ENCODE results near the gene ZNF219. TPM values are rescaled to one million over a fixed set of nuclear protein-coding genes. Genes with fewer than 3 reads are reported as not detected.

ZNF219 gene
- total and polyA plus RNA-seq, 2 of the 13 experiments (the other 11 are each of a cell fraction or from before 2014, with no cell fraction given) = 34.5 to 36.6 TPM

GRCh38 chr14:21054123-21054767 is 44.2 kb downstream of the ZNF219 start (continued):
- TF ChIP-seq ZBTB49 (CRISPR knock-in tag; IDR thresholded peaks at IDR 0.05; ENCODE audit: borderline replicate concordance) = no peak
- TF ChIP-seq ATAD3A (CRISPR knock-in tag; IDR thresholded peaks at IDR 0.05) = no peak
- TF ChIP-seq TBP (CRISPR knock-in tag; IDR thresholded peaks at IDR 0.05) = no peak; the same call in 1 of the 2 replicates
- TF ChIP-seq ZNF646 (CRISPR knock-in tag; IDR thresholded peaks at IDR 0.05) = no peak
- TF ChIP-seq NFKBIZ (CRISPR knock-in tag; IDR thresholded peaks at IDR 0.05) = no peak; the same call in 1 of the 2 replicates
- no peak for TF ChIP-seq ZNF75D (CRISPR knock-in tag; IDR thresholded peaks at IDR 0.05; ENCODE audit: borderline replicate concordance)
- TF ChIP-seq MIXL1 (CRISPR knock-in tag; IDR thresholded peaks at IDR 0.05) = peak; percentile 100
- 0 out of 2 replicates have a peak, but pooled peaks have one; percentile 41 for TF ChIP-seq MTA1 (CRISPR knock-in tag; IDR thresholded peaks at IDR 0.05; ENCODE audit: borderline replicate concordance)
- no peak for TF ChIP-seq ZNF546 (CRISPR knock-in tag; conservative IDR thresholded peaks at IDR 0.05)
- no peak for TF ChIP-seq PHF5A (CRISPR knock-in tag; IDR thresholded peaks at IDR 0.05; ENCODE audit: low read depth, unreplicated experiment)
- TF ChIP-seq PHF20 (CRISPR knock-in tag; IDR thresholded peaks at IDR 0.05) = no peak
- TF ChIP-seq ZBTB14 (CRISPR knock-in tag; IDR thresholded peaks at IDR 0.05) = no peak
- no peak for TF ChIP-seq ZFP36 (IDR thresholded peaks at IDR 0.05; ENCODE audit: borderline replicate concordance, low read depth, low read length, partially characterized antibody)
- peak; percentile 90 for TF ChIP-seq PITX1 (CRISPR knock-in tag; IDR thresholded peaks at IDR 0.05)
- TF ChIP-seq ZNF160 (CRISPR knock-in tag; IDR thresholded peaks at IDR 0.05) = 0 out of 2 replicates have a peak, but pooled peaks have one; percentile 76
- TF ChIP-seq TFE3 (CRISPR knock-in tag; IDR thresholded peaks at IDR 0.05) = peak; percentile 72
- no peak for TF ChIP-seq E2F5 (CRISPR knock-in tag; conservative IDR thresholded peaks at IDR 0.05)

All from HepG2 (cell line).